C4-2B (cell line): ENCODE results near the gene STYXL2.

Experiments
- H3K27ac ChIP-seq: fragments of 450-650 bp; 2 replicates; pipeline ENCODE4 v1.5.1; 2017
- ZFX ChIP-seq: fragments of 450-650 bp; IDR thresholded peaks from 2 replicates; pipeline ENCODE4 v1.6.1; 2017
- TF ChIP-seq, protein P1 (sequence below): fragments of 450-650 bp; conservative IDR thresholded peaks from 2 replicates; pipeline ENCODE4 v1.5.1; 2017; ENCODE audit warnings: mild to moderate bottlenecking

STYXL2 gene

DNA sequence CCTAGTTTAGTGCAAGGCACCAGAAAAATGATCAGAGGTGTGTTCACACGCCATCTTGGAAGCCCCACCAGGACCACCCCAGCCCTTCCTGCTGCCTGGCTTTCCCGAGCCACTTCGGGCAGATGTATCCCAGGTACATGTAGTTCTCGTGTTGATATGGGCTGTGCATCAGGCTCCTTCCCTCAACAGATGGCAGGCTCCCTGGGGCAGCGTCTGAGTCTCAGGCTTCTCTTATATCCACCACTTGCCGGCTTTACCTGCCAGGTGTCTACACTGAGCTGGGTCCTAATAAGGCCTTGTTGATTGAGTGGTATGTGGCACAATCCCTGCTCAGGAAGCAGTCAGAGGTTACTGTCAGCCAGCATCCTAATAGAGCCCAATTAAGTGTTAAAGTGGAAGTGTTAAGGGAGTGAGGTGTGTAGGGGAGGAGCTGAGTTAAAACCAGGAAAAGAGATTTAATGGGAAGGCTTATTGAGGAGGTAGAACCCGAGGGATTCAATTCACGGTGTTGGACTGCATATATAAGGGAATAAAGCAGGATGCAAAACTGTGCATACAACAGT lies 12.2 kb upstream of the STYXL2 start:
- no peak overlapping the region for H3K27ac ChIP-seq
- TF ChIP-seq ZFX, result no peak
- TF ChIP-seq, protein P1, sequence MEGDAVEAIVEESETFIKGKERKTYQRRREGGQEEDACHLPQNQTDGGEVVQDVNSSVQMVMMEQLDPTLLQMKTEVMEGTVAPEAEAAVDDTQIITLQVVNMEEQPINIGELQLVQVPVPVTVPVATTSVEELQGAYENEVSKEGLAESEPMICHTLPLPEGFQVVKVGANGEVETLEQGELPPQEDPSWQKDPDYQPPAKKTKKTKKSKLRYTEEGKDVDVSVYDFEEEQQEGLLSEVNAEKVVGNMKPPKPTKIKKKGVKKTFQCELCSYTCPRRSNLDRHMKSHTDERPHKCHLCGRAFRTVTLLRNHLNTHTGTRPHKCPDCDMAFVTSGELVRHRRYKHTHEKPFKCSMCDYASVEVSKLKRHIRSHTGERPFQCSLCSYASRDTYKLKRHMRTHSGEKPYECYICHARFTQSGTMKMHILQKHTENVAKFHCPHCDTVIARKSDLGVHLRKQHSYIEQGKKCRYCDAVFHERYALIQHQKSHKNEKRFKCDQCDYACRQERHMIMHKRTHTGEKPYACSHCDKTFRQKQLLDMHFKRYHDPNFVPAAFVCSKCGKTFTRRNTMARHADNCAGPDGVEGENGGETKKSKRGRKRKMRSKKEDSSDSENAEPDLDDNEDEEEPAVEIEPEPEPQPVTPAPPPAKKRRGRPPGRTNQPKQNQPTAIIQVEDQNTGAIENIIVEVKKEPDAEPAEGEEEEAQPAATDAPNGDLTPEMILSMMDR, result no peak

DNA sequence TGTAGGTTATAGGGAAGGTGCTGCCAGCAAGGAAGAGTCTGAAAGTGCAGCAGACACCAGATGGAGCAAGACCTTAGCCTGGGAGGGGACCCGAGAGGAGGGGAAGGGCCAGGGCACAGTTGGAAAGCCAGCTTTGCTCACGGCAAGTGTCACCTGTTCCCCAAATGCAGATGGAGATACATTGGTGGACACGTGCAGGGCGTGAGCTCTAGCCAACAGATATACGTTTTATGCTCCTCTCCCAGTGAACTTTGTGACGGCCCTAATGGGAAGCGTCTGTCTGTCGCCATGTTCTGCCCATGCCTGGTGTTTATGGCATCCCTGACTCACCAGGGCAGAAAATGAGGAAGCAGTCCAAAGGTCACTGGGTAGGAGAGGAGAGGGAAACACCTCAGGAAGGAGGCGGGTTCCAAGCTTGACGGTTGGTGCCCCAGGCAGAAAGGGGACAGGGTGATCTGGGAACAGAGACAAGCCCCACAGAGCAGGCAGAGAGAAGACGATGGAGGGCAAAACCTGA lies 11.3 kb upstream of the STYXL2 start:
- no peak overlapping the region for H3K27ac ChIP-seq
- TF ChIP-seq, protein P1, result no peak
- no peak for TF ChIP-seq ZFX

DNA sequence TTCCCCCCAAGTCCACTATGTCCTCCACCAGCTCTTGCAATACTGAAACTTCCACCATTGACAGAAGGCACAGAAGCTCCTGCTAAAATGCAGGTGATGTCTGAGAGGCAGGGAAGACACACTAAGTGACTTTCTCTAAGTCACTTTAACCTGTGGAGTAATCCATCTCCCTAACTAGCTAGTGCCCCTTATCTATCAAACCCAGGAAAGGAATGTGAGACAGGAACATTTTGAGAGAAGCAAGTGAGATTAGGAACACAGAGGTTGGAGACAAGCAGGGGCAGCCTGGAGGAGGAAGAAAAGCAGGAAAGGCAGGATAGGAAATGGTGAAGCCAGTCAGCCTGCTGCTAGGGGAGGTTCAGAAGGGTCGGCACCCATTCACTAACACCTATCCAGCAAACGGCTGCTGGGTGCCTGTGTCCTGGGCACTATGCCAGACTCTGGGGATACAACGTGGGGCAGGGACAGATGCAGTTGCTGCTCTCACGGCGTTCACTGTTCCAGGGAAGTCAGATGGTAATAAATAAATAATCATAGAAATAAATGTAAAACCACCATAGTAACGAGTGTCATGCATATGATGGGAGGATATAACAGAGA lies 10.7 kb upstream of the STYXL2 start:
- TF ChIP-seq, protein P1, result no peak
- no peak for TF ChIP-seq ZFX
- H3K27ac ChIP-seq, result no peak overlapping the region

DNA sequence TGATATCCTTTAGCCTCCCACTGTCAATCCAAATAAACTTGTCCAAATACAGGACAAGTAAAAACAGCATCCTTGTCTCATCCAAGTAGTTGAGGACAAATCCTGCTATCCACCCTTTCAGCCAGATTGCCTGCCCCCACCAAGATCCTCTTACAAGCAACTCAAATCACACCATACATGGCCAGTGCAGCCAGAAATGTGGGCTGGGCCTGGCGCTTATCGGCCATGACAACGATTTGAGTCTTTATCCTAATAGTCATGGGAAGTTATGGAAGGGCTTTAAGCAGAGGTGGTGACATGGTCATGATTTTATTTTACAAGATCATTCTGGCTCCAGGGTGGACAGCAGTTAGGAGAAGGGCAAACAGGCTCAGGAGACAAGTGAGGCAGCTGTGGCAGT lies 10.0 kb upstream of the STYXL2 start:
- H3K27ac ChIP-seq, result no peak overlapping the region
- TF ChIP-seq ZFX, result no peak
- TF ChIP-seq, protein P1, result no peak

DNA sequence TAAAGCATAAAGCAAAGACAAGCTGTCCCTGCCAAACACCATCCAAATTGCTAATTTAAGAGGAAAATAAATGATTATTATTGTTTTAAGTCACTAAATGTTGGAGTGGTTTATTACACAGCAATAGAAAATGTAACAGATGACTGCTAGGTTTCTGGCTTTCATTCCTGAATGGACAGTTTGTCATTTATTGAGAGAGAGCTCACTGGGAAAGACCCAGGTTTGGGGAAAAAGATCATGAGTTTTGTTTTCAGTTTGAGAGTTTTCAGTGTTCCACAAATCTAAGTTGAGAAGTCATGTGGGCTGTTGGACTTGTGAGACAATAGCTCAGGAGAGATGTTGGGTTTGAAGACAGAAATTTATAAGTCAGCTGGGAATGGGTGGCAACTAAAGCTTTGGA lies 9.1 kb upstream of the STYXL2 start:
- H3K27ac ChIP-seq, result no peak overlapping the region
- TF ChIP-seq, protein P1, result no peak
- TF ChIP-seq ZFX, result no peak

DNA sequence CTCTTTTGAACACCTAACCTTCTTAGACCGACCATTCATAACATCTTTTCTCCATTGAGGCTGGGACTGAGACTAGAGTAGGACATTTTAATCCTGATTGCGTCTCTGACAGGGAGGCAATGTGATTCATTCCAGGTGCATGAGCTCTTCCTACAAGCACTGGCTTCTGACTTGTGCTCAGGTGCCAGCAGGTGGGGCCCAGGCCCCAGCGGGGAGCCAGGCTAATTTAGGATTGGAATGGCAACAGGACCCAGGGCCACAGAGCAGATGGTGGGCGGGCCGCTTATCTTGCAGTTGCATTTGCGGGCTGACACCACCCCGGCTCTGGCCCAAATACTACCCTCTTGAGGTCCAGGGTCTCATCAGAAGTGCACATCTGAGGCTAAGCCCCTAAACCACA lies 7.8 kb upstream of the STYXL2 start:
- TF ChIP-seq, protein P1, result no peak
- no peak for TF ChIP-seq ZFX
- H3K27ac ChIP-seq, result no peak overlapping the region

DNA sequence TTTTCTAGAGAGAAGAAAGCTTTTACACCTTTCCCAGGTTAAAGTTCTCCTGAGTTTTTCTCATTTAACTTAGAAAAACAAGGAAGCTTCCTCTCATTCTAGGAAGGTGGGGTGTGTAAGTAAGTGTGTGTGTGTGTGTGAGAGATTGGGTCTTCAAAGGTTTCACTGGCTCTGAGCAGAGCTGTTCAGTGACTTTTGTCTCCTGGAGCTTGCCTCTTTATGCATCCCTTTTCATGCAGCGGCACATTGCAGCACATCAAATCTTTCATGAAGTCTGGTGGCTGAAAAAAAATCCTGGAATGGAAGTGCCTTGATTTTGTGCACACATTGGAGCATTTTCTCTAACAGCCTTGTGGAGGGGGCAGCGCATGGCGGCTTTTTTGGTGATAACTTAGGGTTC lies 7.1 kb upstream of the STYXL2 start:
- TF ChIP-seq, protein P1, result no peak
- TF ChIP-seq ZFX, result no peak
- no peak overlapping the region for H3K27ac ChIP-seq
